Gastroesophageal sphincter (tissue), 4 donors: Measurements from ENCODE around the gene TRAPPC14. TPM values are rescaled to one million over a fixed set of nuclear protein-coding genes. Genes with fewer than 3 reads are reported as not detected.

Experiments
- ATAC-seq: fragments of 150-250 bp; one replicate; pipeline ENCODE4 v1.9.1; 2016; ENCODE audit warnings: mild to moderate bottlenecking, moderate library complexity
- H3K27ac ChIP-seq, 4 donors: fragments of 200-600 bp; sonication (generic) in 3 of 4; 1 replicate in 3 of 4; 2 replicates in 1 of 4; pipeline ENCODE4 v1.5.1; 2016 to 2019
- H3K27me3 ChIP-seq: fragments of 200-600 bp; sonication (generic); one replicate; pipeline ENCODE4 v1.5.1; 2019
- H3K36me3 ChIP-seq, 2 donors: fragments of 200-600 bp; sonication (generic); one replicate each; pipeline ENCODE4 v1.5.1; 2019; ENCODE audit warnings: control low read depth in 1 of 2
- H3K4me1 ChIP-seq, 3 donors: fragments of 200-600 bp; sonication (generic); 1 replicate in 2 of 3; 2 replicates in 1 of 3; pipeline ENCODE4 v1.5.1; 2016 to 2019; ENCODE audit warnings: control low read depth in 2 of 3
- H3K4me3 ChIP-seq, 2 donors: fragments of 200-600 bp; sonication (generic); one replicate each; pipeline ENCODE4 v1.5.1; 2019; ENCODE audit warnings: mild to moderate bottlenecking in 1 of 2, moderate library complexity in 1 of 2
- H3K9me3 ChIP-seq, 3 donors: fragments of 200-600 bp; sonication (generic); one replicate each; pipeline ENCODE4 v1.5.1; 2017 to 2019; ENCODE audit warnings: control low read depth in 2 of 3
- EP300 ChIP-seq: sonication (generic); formaldehyde crosslinking; IDR thresholded peaks from one replicate; pipeline ENCODE4 v1.6.1; 2017; ENCODE audit warnings: antibody characterized with exemption, mild to moderate bottlenecking
- POLR2A ChIP-seq, 2 donors: fragments of 450-650 bp; IDR thresholded peaks; one replicate each; pipeline ENCODE4 v1.6.1; 2017; ENCODE audit warnings: antibody characterized with exemption in 2 of 2, mild to moderate bottlenecking in 2 of 2, moderate library complexity in 1 of 2
- POLR2AphosphoS5 ChIP-seq: sonication (generic); formaldehyde crosslinking; IDR thresholded peaks from one replicate; pipeline ENCODE4 v1.6.1; 2017; ENCODE audit warnings: antibody characterized with exemption
- WGBS, 2 donors: methylation state at CpG; one replicate each; pipeline ENCODE4 v1.1.5; 2018; ENCODE audit warnings: low coverage in 1 of 2; 5-methylcytosine and 5-hydroxymethylcytosine counted together
- total RNA-seq, 4 donors: library from RNA; depleted of rRNA; stranded (reverse); fragments of >200 nt; gene quantifications; one replicate each; pipeline ENCODE4 v1.1.0, GENCODE V29; 2016
- TF ChIP-seq, protein P1 (sequence below), 4 experiments: fragments of 200-600 bp in 2 of 4; fragments of 450-650 bp in 2 of 4; sonication (generic) in 1 of 4; IDR thresholded peaks; one replicate each; pipeline ENCODE4 v1.5.1; 2017 to 2019; ENCODE audit warnings: antibody characterized with exemption in 4 of 4, mild to moderate bottlenecking in 2 of 4, moderate library complexity in 2 of 4

Gene TRAPPC14
- total RNA-seq, 4 donors from 2014 or later = 3.0 to 7.8 (median 7.3) TPM

DNA sequence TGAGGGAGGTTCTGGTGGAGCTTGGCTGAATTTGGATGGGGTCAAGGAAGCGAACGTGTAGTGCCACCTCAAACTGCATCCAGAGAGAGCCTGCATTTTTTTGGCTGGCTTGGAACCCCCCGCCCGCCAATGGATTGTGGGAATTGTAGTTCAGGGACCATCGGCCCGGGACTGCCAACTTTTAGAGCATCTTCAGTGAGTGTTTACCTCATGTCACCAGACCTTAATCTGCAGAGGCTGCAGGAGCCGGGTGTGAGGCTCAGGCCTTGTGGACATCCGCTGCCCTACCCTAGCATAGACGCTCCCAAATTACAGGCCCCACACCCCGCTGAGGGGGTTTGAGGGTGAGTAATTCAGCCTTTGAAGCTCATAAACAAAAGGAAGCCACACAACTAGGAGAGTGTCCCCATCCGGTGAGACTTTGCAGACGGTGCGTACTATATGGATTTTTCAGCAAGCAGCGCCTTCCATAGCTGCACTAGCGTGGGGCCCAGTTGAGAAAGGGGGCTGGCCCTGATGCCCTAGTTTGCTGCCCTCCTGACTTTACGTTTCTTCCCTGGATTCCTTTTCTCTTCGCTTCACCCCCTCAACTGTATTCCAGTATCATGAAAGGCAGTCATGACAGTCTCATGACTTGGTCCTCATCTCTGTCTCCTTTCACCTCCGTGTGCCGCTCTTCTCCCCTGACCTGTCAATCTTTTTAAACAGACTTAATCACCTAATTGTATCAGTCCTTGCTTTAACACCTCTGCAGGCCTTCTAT is 38.4 kb downstream of the TRAPPC14 start:
- peak overlapping the region; percentile 58 to 91 (median 88) for H3K27ac ChIP-seq

DNA sequence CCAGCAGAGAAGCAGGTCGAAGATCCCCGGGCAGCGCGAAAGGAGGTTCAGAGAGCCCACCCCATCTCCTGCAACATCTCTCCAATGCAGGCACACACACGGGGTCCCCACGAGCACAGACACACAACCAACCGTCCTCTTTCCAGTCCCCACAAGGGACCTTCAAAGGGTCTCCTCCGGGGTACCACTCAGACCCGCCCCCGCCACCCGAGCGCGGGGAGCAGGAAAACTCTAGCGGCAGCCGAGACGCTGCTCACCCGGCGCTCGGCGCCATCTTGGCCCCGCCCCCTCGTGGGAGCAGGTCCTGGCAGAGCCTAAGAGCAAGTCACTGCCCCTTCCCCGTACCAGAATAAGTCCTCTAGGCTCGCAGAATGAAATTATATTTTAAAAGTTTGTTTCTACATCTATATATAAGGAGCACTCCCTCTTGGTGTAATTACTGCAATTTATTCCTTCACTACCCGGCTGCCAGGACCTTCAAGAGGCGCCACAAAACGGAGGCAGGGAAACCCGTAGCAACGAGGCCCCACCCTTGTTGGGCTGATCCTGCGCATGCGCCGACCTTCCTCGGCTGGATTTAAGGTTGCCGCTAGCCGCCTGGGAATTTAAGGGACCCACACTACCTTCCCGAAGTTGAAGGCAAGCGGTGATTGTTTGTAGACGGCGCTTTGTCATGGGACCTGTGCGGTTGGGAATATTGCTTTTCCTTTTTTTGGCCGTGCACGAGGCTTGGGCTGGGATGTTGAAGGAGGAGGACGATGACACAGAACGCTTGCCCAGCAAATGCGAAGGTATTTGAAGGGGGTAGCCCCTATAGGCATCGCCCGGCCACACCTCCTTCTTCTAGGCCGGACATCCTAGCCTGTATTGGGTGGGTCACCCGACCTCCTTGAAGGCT is 39.2 kb downstream of the TRAPPC14 start, which contains the start of the genes CNPY4 and TAF6:
Gene CNPY4 (plus strand): TSS at position 563 of the 898 bp plus-strand sequence. CDS start 111 bp downstream, at position 674.
Gene TAF6 (minus strand): TSS at position 287 of the 898 bp plus-strand sequence. CDS start 5,149 bp downstream, outside the sequence.
- peak; percentile 95 for ATAC-seq
- Histone ChIP-seq H3K4me3 (peak within 1 kb of the TSS; percentile 68 to 89), H3K36me3 (peaks cover 0 to 26% of the 10 kb centered on the region in 2 donors), H3K9me3 (no peaks in the 10 kb centered on the region), H3K4me1 (peaks cover 0 to 43% (median 14%) of the 10 kb centered on the region in 3 donors), H3K27me3 (no peaks in the 10 kb centered on the region), H3K27ac (peak within 1 kb of the TSS; percentile 58 to 91 (median 88))
- TF ChIP-seq EP300 = no peak
- peak; percentile 64 to 67 for TF ChIP-seq POLR2A (IDR thresholded peaks at IDR 0.05)
- TF ChIP-seq, protein P1, sequence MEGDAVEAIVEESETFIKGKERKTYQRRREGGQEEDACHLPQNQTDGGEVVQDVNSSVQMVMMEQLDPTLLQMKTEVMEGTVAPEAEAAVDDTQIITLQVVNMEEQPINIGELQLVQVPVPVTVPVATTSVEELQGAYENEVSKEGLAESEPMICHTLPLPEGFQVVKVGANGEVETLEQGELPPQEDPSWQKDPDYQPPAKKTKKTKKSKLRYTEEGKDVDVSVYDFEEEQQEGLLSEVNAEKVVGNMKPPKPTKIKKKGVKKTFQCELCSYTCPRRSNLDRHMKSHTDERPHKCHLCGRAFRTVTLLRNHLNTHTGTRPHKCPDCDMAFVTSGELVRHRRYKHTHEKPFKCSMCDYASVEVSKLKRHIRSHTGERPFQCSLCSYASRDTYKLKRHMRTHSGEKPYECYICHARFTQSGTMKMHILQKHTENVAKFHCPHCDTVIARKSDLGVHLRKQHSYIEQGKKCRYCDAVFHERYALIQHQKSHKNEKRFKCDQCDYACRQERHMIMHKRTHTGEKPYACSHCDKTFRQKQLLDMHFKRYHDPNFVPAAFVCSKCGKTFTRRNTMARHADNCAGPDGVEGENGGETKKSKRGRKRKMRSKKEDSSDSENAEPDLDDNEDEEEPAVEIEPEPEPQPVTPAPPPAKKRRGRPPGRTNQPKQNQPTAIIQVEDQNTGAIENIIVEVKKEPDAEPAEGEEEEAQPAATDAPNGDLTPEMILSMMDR (IDR thresholded peaks at IDR 0.05) = peak in 3 of 4 experiments; percentile 21 to 25 (median 23)
- TF ChIP-seq POLR2AphosphoS5 = peak; percentile 73
- 0% methylated on average over 1 to 7 of the region's 49 CpGs for WGBS, 2 donors

More for the DNA sequence above, 38.4 kb downstream of the TRAPPC14 start:
- no peaks in the 10 kb centered on the region for H3K27me3 ChIP-seq
- ATAC-seq = peak; percentile 73
- peak overlapping the region; percentile 68 to 89 for H3K4me3 ChIP-seq
- no peak for TF ChIP-seq POLR2A (IDR thresholded peaks at IDR 0.05)
- TF ChIP-seq EP300 = no peak
- TF ChIP-seq POLR2AphosphoS5 = no peak
- TF ChIP-seq, protein P1 (IDR thresholded peaks at IDR 0.05) = no peak
- no peaks in the 10 kb centered on the region for H3K9me3 ChIP-seq
- peaks cover 0 to 31% of the 10 kb centered on the region in 2 donors for H3K36me3 ChIP-seq
- H3K4me1 ChIP-seq = peaks cover 0 to 52% (median 14%) of the 10 kb centered on the region in 3 donors
- 18 to 22% methylated on average over 8 to 11 of the region's 19 CpGs for WGBS, 2 donors

DNA sequence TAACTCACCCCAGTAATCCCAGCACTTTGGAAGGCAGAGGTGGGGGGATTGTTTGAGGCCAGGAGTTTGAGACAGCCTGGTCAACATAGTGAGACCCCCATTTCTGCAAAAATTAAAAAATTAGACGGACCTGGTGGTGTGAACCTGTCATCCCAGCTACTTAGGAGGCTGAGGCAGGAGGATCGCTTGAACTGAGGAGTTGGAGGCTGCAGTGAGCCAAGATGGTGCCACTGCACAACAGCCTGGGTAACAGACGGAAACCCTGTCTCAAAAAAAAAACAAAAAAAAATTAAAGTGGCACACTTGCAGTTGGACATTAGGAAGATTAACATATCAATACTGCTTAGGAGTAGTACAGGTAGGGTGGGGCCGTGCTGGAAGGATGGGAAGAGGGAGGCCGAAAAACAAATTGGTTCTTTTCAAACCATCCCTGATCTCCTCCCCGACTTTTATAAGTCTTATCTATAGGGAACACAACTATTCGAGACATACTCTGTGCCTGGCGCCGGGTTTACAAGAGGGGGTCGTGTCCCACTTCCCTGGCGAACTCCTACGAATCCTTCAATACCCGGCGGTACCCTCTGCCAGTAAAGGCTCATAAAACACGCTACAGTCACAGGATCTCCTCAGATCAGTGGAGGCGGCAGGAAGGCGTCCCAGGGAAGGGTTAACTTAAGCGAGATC is 40.0 kb downstream of the TRAPPC14 start:
- H3K27ac ChIP-seq = peak overlapping the region; percentile 58 to 91 (median 88)
- 32 to 39% methylated on average over 9 to 10 of the region's 18 CpGs for WGBS, 2 donors

DNA sequence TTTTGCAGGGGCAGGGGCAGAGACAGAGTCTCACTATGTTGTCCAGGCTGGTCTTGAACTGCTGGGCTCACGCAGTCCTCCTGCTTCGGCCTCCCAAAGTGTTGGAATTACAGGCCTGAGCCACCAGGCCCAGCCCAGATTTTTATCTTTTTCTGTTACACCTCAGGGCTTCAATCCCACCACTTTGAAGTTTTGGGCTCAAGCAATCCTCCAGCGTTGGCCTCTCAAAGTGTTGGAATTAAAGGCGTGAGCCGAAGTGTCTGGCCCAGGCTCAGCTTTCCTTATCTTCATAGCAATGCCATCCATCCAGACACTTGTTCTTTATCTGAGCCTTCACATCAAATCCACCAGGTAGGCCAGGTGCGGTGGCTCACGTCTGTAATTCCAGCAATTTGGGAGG is 43.5 kb downstream of the TRAPPC14 start:
- no peak for ATAC-seq
- peaks cover 0 to 16% (median 6%) of the 10 kb centered on the region in 3 donors for H3K4me1 ChIP-seq
- TF ChIP-seq, protein P1 (IDR thresholded peaks at IDR 0.05) = no peak
- TF ChIP-seq EP300 = no peak
- TF ChIP-seq POLR2AphosphoS5 = no peak
- TF ChIP-seq POLR2A (IDR thresholded peaks at IDR 0.05) = no peak
- no peaks in the 10 kb centered on the region for H3K9me3 ChIP-seq
- 87% methylated on average over 7 of the region's 7 CpGs; no CpG with 5 or more reads in 1 of the 2 donors for WGBS, 2 donors
- H3K36me3 ChIP-seq = peaks cover 0 to 47% of the 10 kb centered on the region in 2 donors
- H3K27ac ChIP-seq = no peak overlapping the region
- H3K4me3 ChIP-seq = no peak overlapping the region
- H3K27me3 ChIP-seq = no peaks in the 10 kb centered on the region

More for the DNA sequence above, 40.0 kb downstream of the TRAPPC14 start:
- Histone ChIP-seq H3K4me1 (peaks cover 0 to 42% (median 14%) of the 10 kb centered on the region in 3 donors), H3K4me3 (peak overlapping the region; percentile 68 to 89), H3K36me3 (peaks cover 0 to 29% of the 10 kb centered on the region in 2 donors), H3K9me3 (no peaks in the 10 kb centered on the region), H3K27me3 (no peaks in the 10 kb centered on the region)
- TF ChIP-seq, protein P1 (IDR thresholded peaks at IDR 0.05) = no peak
- TF ChIP-seq POLR2AphosphoS5 (no peak), POLR2A (IDR thresholded peaks at IDR 0.05) (no peak), EP300 (no peak)
- no peak for ATAC-seq
